ENCODE results near the gene SMURF1. TPM values are rescaled to one million over a fixed set of nuclear protein-coding genes. Genes with fewer than 3 reads are reported as not detected.

Gene SMURF1
- total and polyA plus RNA-seq, 2 of the 8 experiments (the other 6 are each of a cell fraction or from before 2014, with no cell fraction given), result 9.6 to 24.5 TPM

DNA sequence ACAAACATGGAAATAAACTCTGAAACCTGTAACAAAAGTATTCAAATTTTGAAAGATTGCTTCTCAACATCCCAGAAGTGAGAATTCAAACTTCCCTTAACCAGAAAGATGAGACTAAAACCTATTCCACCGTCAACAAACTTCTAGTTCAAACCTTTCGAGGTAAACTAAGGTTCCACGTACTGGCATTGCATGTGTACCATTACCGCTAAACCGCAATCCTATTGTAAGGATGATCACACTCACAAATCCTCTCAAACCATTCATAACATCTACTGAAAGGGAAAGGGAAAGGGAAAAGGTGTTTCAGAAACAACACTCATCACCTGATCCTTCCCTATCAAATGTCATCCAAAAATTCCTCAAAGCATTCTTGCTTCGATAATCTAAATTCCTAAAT is 3.1 kb downstream of the SMURF1 start (continued):
- TF ChIP-seq CBX8 (IDR thresholded peaks at IDR 0.05; ENCODE audit: borderline replicate concordance, low read depth, low read length) (no peak), RAD21 (IDR thresholded peaks at IDR 0.05 in 1 of 2, conservative IDR thresholded peaks at IDR 0.05 in 1 of 2; ENCODE audit: low read depth in 2 of 2, low read length in 2 of 2) (no peak), CTBP2 (IDR thresholded peaks at IDR 0.05; ENCODE audit: borderline replicate concordance, insufficient read depth, insufficient read length, low read length) (no peak), SRF (IDR thresholded peaks at IDR 0.05; ENCODE audit: low read depth, low read length) (no peak)
- TF ChIP-seq, protein P1, sequence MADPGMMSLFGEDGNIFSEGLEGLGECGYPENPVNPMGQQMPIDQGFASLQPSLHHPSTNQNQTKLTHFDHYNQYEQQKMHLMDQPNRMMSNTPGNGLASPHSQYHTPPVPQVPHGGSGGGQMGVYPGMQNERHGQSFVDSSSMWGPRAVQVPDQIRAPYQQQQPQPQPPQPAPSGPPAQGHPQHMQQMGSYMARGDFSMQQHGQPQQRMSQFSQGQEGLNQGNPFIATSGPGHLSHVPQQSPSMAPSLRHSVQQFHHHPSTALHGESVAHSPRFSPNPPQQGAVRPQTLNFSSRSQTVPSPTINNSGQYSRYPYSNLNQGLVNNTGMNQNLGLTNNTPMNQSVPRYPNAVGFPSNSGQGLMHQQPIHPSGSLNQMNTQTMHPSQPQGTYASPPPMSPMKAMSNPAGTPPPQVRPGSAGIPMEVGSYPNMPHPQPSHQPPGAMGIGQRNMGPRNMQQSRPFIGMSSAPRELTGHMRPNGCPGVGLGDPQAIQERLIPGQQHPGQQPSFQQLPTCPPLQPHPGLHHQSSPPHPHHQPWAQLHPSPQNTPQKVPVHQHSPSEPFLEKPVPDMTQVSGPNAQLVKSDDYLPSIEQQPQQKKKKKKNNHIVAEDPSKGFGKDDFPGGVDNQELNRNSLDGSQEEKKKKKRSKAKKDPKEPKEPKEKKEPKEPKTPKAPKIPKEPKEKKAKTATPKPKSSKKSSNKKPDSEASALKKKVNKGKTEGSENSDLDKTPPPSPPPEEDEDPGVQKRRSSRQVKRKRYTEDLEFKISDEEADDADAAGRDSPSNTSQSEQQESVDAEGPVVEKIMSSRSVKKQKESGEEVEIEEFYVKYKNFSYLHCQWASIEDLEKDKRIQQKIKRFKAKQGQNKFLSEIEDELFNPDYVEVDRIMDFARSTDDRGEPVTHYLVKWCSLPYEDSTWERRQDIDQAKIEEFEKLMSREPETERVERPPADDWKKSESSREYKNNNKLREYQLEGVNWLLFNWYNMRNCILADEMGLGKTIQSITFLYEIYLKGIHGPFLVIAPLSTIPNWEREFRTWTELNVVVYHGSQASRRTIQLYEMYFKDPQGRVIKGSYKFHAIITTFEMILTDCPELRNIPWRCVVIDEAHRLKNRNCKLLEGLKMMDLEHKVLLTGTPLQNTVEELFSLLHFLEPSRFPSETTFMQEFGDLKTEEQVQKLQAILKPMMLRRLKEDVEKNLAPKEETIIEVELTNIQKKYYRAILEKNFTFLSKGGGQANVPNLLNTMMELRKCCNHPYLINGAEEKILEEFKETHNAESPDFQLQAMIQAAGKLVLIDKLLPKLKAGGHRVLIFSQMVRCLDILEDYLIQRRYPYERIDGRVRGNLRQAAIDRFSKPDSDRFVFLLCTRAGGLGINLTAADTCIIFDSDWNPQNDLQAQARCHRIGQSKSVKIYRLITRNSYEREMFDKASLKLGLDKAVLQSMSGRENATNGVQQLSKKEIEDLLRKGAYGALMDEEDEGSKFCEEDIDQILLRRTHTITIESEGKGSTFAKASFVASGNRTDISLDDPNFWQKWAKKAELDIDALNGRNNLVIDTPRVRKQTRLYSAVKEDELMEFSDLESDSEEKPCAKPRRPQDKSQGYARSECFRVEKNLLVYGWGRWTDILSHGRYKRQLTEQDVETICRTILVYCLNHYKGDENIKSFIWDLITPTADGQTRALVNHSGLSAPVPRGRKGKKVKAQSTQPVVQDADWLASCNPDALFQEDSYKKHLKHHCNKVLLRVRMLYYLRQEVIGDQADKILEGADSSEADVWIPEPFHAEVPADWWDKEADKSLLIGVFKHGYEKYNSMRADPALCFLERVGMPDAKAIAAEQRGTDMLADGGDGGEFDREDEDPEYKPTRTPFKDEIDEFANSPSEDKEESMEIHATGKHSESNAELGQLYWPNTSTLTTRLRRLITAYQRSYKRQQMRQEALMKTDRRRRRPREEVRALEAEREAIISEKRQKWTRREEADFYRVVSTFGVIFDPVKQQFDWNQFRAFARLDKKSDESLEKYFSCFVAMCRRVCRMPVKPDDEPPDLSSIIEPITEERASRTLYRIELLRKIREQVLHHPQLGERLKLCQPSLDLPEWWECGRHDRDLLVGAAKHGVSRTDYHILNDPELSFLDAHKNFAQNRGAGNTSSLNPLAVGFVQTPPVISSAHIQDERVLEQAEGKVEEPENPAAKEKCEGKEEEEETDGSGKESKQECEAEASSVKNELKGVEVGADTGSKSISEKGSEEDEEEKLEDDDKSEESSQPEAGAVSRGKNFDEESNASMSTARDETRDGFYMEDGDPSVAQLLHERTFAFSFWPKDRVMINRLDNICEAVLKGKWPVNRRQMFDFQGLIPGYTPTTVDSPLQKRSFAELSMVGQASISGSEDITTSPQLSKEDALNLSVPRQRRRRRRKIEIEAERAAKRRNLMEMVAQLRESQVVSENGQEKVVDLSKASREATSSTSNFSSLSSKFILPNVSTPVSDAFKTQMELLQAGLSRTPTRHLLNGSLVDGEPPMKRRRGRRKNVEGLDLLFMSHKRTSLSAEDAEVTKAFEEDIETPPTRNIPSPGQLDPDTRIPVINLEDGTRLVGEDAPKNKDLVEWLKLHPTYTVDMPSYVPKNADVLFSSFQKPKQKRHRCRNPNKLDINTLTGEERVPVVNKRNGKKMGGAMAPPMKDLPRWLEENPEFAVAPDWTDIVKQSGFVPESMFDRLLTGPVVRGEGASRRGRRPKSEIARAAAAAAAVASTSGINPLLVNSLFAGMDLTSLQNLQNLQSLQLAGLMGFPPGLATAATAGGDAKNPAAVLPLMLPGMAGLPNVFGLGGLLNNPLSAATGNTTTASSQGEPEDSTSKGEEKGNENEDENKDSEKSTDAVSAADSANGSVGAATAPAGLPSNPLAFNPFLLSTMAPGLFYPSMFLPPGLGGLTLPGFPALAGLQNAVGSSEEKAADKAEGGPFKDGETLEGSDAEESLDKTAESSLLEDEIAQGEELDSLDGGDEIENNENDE (IDR thresholded peaks at IDR 0.05; ENCODE audit: insufficient replicate concordance, low read length), result no peak

Measured in H1 (cell line).